CD4-positive, alpha-beta T cell treated with Interferon gamma for 1 hour (primary cell): Measurements from ENCODE around the gene PSME3IP1.

ENCODE experiments used
- DNase-seq: peaks from one replicate; pipeline ENCODE4 v3.0.0-alpha.2; 2020

The PSME3IP1 gene

DNA sequence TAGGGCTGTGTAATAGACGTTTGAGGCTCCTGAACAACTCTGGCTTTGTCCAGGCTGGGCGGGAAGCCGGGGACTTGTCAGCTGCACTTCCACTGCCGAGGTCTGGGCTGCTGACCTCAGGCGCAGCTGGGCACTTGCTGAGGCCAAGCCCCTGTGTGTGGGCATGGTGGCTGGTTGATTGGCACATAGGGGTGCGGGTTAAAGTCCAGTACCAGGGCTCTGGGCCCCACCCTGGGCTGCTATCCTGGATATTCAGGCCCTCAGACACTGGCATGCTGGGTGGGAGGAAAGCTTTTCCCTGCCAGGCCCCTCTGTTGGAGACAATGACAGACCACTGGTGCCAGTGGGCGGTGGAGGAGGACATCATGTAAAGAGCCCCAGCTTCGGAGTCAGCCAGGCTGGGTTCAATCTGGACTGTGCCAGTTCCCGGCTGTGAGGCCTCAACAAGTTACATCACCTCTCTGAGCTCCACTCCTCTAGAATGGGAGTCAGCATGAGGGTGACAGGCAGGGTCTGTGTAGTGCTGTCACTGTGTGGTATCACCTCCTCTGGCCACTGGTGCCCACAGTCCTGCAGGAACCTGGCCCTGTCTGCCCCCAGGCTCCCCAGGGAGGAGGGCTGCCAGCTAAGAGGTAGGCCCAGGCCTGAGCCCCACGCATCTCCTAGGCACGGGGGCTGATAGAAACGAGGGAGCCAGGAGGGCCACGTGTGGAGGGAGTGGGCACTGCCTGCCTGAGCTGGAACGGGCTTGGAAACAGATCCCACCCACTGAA lies 42.5 kb downstream of the PSME3IP1 start:
- no peak for DNase-seq

DNA sequence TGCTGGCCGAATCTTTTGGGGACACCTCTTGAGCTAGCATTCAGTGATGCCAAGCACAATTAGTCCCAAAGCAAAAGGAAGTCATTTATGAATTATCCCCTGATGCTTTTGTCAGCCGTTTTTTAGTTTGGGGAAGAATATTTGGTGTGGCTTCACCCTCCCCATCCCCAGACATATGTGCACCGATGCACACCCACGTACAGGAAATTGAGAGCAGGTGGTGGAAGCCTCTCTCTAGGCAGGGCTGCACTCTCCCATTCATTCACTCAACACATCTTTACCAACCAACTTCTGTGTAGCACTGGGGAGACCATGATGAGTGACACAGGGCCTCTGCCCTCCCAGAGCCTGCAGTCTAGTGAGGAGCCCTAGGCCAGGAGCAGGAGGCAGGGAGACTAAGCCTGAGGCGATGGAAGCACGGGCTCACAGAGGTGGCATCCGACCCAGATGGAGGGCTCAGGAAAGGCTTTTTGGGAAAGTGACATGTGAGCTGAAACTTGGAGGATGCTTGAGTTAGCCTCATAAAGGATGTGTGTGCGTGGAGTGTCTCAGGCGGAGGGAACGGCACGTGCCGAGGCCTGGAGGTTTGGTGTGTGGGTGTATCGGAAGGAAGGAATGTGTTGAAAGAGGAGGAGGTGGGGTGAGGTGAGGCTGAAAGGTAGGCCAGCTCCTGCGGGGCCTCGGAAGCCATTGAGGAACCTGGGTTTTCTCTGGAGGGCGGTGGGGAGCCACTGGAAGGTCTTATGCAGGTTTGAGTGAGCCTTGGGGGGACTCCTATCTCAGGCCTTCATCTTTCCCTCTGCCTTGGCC lies 43.8 kb downstream of the PSME3IP1 start:
- DNase-seq = peak; percentile 15

DNA sequence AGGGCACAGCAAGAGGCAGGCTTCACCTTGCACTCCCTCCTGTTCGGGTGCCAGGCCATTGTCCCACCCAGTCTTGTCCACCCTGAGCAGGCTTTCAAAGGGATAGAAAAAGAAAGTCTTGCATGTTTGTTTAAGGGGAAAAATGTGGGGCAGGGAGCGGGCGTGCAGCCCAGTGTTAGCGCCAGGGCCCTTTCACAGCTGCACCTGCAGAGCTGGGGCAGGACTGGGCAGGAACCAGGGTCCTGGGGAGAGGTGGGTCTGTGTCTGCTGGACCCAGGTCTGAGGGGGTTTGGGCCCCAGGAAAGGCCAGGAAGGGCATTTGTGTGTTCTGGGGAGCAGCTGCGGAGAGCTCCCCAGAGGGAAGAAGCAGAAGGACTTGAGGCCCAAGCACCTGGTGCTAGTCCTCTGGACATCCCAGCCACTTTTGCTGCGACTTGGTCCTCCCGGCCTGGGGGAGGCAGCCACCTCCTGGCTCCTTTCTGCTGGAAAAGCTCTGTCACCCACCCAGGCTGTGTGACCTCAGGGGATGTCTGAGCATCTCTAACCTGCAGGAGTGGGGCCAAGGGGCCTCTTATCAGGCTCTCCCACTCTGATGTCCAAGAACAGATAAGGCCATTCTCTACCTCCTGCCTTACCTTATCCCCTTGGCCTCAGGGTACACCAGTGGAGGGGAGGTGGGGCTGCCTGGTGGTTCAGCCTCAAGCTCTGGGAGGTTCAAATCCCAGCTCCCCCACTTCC lies 44.7 kb downstream of the PSME3IP1 start:
- no peak for DNase-seq

DNA sequence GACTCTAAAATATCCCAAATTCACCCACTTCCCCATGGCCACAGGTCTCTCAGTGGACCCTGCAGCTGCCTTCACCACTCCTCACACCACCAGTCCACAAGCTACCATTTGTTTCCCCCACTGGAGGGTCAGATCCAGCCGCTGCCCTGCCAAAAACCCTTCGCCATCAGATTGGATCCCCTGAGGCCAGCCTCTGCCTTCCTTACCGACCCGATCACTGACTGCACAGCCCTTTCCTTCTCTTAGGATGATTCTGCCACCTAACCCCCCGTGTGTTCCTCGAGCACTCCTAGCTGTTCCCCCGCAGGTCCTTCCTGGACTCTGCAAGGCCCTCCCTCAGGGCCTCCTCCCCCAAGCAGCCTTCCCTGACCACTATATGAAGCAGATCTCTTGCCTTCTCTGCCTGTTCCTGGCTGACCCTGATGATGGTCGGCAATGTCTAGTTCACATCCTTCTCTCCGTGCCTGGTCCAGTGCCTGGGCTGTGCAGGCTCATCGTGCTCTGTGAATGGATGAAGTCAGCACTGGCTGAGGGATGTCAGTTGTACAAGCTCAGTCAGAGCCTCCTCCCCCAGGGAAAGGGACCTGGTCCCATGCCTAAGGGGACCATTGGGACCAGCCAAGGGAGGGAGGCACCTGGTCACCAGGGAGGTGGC lies 47.4 kb downstream of the PSME3IP1 start:
- no peak for DNase-seq

DNA sequence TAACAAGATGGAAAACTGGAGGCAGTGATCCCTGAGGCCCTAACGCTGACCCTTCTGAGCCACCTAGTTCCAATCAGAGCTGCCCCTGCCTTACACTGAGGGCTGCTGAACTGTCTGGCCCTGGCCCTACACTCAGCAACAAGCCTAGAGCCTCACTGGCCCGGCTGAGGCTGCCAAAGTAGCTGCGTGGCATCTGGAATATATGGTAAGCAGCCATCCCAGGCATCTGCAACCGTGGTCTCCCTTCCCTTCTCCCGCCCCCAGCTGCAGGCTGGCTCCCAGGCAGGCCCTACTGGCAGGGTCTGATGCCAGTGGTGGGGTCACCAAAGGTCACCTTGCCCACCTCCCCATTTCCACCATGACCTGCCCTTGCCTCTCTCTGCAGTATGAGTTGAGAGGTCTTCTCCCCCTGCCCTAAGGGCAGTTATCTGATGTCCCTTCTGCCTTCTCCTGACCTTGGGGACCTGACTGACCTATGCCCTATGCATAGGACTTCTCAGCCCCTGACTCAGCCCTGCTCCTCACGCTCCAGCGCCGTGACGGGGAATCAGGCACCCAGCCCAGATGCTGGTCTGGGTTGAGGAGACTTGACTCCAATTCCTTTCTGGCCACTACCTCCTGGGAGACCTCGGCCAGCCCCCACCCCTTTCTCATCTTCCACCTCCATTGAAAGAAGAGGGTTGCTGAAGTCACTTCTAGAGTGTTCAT lies 48.1 kb downstream of the PSME3IP1 start:
- DNase-seq = no peak

DNA sequence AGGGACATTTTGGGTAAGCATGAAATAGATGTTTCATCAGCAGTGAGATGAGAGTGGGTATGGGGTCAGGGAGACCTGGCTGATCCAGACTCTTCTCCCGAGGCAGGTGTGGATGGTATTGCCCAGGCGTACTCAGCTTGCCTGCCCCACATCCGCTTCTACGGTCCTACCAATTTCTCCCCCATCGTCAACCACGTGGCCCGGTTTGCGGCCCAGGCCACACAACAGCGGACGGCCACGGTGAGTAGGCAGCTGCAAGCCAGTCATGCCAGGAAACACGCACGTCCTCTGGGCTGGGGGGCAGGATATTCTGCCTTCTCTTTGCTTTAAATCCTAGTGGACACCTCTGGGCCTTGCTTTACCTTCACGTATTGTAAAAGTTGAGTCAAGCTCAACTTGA lies 48.8 kb downstream of the PSME3IP1 start:
- DNase-seq = no peak

DNA sequence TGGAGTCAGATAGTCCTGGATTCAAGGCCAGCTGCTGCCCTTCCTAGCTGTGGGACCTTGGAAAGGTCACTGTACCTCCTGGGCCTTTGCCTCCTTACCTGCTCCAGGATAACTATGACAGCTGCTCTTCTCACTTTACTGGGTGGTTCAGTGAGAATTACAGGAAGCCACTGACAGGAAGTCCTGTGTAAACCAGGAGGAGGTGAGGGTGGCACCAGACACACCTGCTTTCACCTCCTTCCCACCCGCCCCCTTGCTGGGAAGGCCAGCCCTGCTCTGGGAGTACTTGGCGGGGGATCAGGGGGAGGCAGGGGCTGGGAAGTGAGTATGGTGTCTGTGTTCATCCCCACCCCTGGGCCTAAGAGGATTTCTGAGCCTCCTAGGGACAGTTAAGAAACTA lies 50.9 kb downstream of the PSME3IP1 start:
- DNase-seq = peak; percentile 28

DNA sequence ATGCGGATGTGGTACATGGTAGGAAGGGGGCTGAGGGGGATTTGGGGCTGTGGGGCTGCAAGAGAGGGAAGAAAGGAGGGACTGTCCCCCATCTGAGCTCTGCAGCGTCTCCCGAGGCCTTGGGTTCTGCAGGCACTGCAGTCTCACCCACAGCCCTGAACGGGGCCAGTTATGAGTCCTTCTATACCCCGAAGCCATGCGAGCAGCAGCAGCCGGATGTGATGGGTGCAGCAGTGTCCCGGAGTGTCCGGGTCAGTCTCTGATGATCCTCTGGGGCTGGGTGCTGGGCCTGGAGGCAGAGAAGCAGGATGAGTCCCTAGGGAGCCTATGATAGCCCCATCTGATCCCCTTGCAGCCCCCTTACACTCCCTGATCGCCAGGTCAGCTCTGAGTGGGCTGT lies 52.0 kb downstream of the PSME3IP1 start:
- DNase-seq = no peak

DNA sequence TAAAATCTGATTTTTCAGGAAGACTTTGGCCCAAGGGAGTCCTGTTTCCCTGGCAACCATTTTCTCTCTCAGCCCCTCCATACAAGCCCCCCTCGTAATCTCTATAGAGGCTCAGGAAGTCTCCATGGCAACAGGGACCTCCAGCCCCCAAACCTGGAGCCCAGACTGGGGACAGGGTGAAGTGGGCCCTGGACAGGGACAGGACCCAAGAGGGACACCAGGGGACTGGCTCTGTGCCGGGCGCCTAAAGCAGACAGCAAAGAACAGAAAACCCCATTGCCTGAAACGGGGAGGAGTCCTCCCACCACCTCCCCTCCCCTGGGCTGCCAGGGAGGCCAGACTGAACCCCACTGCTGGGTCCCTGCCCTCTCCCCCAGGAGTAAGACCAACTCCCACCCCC lies 52.8 kb downstream of the PSME3IP1 start:
- no peak for DNase-seq

DNA sequence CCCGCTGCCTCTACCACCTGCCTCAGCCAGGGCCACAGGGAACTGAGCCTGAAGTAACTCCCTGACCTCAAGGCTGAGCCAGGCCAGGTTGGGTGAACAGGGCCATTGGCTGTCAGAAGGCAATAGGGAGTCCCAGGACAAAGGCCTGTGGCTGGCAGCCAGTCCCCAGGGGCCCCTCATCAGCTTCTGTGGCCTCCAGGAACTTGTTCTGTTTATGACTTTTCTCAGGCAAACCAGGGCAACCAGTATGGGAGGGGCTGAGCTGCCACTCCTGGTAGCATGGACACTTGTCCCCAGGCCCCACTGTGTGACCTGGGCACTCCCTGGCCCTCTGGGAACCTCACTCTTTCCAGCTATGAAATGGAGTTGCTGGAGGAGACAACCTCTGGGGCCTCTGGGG lies 53.4 kb downstream of the PSME3IP1 start:
- DNase-seq = no peak

DNA sequence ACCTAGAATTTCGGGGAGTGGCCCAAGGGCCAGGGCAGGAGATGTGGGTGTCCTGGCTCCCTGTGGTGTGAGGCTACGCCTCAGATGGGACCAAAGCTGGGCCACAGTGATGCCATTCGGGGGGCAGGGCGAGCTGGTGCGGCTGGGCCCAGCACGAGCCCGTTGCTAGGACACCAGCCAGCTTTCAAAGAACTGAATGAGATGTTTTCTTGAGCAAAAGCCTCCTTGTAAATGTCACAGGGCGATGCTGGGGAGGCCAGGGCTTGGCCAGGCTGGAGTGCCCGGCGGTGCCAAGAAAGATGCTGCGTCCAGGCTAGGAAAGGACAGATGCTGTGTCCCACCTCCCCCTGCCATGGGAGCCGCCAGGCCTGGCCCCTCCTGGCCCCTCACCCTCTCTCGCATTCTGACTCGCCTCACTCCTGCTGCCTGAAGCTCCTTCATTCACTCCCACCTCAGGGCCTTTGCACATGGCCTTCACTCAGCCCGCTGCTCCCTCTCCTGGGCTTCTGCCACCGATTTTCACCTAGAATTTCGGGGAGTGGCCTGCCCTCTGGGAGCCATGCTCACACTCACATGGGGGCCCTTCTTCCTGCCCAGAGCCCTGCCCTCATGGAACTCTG lies 54.4 kb downstream of the PSME3IP1 start:
- peak; percentile 14 for DNase-seq

DNA sequence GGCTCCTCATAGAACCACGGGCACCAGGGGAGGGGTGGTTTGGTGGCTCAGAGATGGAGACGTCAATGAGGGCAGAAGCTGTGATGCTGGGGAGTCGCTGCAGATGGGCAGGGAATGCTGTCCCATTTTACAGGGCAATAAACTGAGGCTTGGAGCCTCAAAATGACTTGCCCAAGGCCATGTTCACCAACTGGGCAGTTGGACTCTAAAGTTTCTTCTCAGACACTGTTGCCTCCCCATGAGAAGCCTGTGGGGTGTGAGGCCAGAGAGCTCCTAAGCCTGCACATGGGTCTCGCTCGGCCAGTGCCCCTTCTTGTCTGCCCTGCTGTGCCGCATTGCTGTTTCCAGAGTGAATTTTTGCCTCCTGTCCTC lies 54.9 kb downstream of the PSME3IP1 start:
- DNase-seq = no peak

DNA sequence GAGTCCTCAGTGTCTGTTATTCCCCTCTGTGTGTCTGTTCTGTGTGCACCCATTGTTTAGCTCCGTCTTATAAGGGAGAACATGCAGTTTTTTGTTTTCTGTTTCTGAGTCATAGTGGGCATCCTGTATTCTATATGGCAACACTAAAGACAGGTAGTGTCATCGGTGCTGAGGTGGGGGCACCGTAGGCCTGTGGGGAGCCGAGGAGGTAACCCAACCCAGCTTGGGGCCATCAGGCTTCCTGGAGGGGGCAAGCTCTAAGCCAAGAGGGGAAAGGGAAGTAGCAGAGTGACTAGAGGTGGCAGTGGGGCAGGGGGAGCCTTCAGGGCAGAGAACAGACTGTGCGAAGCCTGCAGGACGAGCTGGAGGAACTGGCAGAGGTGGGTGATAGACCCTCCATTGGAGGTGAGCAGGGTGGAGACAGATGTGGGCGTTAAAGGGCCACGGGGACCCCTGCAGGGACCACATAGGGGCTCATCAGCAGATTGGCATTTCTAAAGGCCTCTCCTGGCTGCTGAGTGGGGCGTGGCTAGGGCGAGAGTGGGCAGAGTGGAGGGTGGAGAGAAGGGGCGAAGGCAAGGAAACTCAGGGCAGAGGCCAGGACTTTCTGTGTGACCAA lies 57.0 kb downstream of the PSME3IP1 start:
- DNase-seq = peak; percentile 37

DNA sequence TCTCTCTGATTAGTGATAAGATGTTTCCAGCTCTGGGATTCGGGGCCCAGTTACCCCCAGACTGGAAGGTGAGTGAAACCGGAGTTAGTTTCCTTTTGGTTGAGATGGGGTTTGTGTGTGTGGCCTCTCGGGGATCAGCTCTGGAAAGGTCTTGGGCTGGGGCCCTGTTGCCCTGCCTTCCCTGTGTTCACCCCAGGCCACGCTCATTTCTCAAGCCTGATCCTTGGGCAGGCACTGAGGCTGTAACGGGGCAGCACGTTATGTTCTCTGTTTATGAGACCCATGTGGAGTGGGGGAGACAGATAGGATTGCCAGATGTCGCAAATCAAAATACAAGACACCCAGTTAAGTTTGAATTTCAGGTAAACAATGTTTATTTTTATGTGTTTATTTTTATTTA lies 58.0 kb downstream of the PSME3IP1 start:
- DNase-seq = no peak

DNA sequence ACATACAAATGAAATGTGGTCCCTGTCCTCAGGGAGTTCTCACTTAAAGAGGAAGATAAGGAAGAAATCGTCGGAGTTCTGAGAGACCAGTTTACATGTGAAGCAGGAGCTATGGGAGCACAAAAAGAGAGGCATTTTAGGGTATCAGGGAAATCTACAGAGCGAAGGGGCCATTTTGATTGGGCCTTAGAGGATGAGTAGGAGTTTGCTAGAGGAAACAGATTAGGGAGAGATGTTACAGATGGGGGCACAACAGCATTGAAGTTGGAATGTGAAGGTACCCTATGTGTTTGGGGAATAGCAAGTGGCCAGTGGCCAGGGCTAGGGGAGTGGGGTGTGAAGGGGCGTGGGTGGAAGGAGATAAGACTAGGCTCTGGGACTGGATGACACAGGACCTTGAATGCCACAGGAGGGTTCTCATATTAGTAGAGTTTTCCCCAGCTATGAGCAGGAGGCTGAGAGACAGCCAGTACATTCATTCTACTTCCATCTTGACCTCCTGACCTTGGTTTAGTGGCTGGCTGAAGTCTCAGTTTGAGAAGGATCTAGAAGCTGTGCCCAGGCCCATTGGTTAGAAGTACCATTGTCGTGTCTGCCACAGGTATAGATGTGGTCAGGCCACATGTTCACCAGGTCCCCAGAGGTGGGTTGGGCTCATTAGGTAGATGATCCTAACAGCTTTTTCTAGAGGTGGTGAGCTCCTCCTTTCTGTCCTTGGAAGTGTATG lies 58.6 kb downstream of the PSME3IP1 start:
- no peak for DNase-seq

DNA sequence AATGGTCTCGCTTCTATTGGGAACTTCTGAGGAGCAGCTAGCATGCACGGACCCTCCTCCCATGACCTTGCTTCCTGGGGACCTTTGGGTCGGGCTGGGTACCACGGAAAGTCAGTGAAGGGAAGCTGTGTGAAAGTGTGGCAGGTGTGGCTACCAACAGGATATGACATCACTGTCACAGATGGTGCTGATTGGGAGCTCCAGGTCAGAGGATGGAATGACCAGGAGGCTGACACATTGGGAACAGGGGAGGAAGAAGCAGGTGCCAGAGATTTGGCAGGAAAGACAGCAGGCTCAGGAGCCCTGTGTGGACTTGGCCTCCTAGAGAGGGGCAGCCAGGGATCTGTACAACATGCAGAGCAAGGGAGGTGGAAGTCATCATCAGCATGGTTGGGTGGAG lies 59.4 kb downstream of the PSME3IP1 start:
- DNase-seq = no peak

DNA sequence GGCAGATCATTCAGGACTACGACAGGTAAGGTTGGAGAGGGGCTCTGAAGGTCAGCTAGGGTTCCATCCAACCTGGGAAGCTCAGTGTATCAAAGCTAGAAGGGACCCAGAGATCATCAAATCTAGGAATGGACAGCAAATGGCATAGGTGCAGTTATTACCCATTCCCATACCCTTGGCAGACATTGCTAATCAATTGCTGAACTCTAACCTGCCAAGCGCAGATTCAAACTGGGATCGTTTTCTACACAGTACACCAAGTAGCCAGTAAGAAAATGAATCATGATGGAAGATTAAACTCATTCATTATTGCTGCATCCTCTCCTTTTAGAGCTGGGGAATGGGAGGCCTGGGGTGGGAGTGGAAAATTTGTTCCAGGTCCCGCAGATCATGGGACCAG lies 59.9 kb downstream of the PSME3IP1 start:
- DNase-seq = no peak

DNA sequence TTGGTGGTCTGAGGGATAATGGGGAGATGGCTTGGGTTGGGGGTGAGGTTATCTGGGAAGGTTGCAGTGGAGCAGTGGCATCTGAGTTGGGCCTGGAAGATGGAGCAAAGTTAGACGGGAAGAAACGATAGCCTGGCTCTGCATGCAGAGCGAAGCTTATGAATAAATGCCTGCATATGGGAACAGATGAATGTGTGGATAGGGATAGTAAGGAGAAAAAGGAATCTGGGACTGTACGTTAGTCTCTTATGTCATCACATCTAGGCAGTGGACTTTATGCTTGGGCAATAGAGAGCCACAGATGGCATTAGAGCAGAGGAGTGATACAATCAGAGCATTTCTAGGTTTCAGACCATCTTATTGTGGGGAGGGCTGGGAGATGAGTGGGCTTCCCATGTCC lies 60.5 kb downstream of the PSME3IP1 start:
- DNase-seq = no peak

DNA sequence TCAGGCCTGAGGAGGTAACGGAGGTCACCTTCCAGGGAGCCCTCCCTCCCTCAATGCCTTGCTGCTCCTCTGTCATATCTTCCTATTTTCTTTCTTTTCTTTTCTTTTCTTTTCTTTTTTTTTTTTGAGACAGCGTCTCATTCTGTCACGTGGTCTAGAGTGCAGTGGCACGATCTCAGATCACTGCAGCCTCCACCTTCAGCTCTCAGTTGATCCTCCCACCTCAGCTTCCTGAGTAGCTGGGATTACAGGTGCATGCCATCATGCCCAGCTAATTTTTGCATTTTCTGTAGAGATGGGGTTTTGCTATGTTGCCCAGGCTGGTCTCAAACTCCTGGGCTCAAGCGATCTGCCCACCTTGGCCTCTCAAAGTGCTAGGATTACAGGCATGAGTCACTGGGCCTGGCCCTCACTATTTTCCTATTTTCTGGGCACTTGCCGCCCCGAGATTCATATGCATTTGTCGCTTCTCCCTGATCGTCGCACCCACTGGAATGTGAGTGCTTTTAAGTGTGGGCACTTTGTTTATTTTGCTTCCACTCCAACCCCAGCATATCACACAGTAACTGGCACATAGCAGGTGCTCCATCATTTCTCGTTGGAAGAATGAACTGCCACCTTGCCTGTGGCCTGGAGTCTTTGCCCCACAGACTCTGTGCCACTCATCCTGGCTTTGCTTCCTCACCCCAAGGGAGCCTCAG lies 61.7 kb downstream of the PSME3IP1 start:
- no peak for DNase-seq
